KG1 (cell line): ENCODE measurements around the gene LRRD1.
"Not testable (repeated sequence)": the region's sequence is repeated elsewhere in the genome, so short reads cannot be mapped to it uniquely, and the experiment has no call there.

ENCODE experiments used
- DNase-seq: peaks from one replicate; lab custom pipeline; 2025; lab: John Stamatoyannopoulos, UW

The LRRD1 gene

GRCh38 chr7:92178928-92179924 is at the start of gene LRRD1:
Gene LRRD1 (minus strand): TSS chr7:92179142. CDS start chr7:92165202, 13,940 bp downstream.
- peak; percentile 20 for DNase-seq

GRCh38 chr7:92228742-92229141 is 49.8 kb upstream of the LRRD1 start:
- no peak for DNase-seq

DNA sequence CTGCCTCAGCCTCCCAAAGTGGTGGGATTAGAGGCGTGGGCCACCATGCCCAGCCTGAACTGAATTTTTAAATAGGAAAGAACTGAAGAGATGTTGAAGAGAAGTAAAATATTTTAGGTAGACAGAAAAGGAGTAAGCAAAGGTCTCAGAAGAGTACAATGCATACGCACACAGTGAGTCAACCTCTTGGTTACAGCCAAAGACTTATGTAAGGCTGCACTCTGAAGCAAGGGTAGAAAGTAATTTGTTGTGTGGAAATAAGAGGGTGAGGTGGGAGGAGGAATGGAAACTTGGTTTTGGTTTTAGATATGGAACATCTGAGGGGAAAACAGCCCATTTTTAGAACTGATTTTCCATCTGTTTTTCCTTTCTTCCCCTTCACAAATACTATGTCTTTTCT is 49.2 kb upstream of the LRRD1 start:
- no peak for DNase-seq

DNA sequence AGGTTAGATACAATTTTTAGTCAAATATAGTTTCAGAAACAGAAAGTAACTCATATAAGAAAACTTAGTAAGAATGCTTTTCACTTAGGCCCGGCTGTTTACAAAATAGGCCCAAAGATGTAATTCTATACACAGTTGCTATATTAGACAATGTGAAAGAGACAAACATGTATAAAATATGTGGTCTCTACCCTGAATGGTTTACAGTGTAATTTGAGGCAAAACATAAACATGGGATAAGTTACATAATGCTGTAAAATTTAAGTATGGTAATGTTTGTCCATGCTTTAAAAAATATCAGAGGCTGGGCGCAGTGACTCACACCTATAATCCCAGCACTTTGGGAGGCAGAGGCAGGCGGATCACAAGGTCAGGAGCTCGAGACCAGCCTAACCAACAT is 48.0 kb upstream of the LRRD1 start:
- DNase-seq: no peak

DNA sequence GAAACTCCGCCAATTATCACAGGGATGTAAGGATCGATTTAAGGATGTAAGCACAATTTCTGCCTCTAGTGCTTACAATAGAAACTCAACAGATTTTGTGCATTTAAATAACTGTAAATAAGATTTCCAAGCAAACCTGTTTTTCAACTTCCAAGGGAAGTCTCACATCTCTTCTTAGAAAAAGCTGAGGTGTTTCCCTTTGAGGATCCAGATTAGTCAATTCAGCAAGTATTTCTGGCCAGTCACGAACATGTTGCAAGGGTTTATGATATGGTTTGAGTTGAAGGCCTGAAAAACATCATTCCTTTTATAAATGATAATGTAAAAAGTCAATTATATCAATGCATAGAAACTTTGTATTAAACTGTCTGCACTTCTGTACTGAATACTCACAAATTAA is 42.8 kb upstream of the LRRD1 start:
- DNase-seq: no peak

DNA sequence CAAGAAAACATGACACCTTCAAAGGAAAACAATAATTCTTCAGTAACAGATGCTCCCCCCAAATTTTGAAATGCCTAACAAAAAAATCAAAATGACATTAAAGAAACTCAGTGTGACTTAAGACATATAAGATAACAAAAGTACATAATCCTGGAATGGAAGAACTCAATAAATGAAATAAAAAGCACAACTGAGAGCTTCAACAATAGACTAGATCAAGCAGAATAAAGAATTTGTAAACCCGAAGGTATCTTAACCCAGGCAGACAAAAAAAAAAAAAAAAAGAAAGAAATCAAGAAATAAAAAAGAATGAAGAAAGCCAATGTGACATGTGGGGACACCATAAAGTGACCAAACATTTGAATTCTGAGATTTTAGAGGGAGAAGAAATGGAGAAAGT is 27.7 kb upstream of the LRRD1 start:
- DNase-seq: no peak

- DNase-seq: no peak
Observed at GRCh38 chr7:92205987-92206386, 27.0 kb upstream of the LRRD1 start.

DNA sequence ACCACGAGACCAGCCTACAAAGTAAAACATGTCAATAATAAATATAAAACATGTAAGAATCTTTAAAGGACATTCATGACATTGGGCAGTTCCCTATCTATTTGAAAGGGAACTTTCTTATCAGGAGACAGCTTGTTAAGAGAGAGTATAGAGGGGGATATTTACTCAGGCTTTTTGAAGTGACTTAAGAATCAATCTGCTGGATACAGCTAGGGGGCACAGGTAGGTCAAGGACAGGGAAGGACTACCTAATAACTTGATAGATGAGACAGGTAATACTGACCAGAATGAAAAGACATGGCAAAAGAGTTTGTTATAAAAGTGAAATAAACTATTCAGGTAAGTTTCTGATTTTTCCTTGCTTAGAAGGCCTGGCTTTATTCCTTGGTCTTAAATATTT is 21.8 kb upstream of the LRRD1 start:
- no peak for DNase-seq

GRCh38 chr7:92192326-92192725 is 13.4 kb upstream of the LRRD1 start:
- DNase-seq: no peak

DNA sequence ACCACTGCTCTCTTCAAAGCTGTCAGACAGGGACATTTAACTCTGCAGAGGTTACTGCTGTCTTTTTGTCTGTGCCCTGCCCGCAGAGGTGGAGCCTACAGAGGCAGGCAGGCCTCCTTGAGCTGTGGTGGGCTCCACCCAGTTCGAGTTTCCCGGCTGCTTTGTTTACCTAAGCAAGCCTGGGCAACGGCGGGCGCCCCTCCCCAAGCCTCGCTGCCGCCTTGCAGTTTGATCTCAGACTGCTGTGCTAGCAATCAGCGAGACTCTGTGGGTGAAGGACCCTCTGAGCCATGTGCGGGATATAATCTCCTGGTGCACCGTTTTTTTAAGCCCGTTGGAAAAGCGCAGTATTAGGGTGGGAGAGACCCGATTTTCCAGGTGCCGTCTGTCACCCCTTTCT is 10.3 kb upstream of the LRRD1 start:
- not testable (repeated sequence) for DNase-seq

GRCh38 chr7:92184294-92184693 is 5.4 kb upstream of the LRRD1 start:
- not testable (repeated sequence) for DNase-seq

GRCh38 chr7:92177362-92177761 is 1.6 kb downstream of the LRRD1 start:
- DNase-seq: no peak

DNA sequence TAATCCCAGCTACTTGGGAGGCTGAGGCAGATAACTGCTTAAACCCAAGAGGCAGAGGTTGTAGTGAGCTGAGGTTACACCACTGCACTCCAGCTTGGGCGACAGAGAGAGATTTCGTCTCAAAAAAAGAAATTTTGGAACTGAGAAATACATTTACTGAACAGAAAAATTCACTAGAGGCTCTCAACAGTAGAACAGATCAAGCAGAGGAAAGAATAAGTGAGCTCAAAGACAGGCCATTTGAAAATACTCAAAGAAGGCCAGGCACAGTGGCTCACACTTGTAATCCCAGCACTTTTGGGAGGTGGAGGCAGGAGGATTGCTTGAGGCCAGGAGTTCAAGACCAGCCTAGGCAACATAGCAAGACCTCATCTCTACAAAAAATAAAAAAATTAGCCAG is 9.4 kb downstream of the LRRD1 start:
- not testable (repeated sequence) for DNase-seq

DNA sequence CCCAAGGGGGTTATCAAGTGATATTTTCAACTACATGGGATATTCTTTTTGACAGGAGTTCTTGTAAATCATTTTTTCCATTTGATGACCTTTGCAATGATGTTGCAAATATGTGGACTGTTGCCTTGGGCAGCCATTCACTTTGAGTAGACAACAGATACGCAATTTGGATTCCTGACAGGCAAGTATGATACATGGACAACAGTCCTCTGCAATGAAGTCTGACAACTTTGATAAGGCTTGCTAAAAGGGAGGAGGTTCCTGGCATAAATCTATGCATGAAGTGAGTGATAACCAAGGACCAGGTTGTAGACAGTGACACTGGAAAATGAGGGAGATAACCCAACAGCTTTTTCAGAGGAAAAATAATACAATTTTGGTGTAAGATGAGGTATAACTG is 17.7 kb downstream of the LRRD1 start:
- no peak for DNase-seq

DNA sequence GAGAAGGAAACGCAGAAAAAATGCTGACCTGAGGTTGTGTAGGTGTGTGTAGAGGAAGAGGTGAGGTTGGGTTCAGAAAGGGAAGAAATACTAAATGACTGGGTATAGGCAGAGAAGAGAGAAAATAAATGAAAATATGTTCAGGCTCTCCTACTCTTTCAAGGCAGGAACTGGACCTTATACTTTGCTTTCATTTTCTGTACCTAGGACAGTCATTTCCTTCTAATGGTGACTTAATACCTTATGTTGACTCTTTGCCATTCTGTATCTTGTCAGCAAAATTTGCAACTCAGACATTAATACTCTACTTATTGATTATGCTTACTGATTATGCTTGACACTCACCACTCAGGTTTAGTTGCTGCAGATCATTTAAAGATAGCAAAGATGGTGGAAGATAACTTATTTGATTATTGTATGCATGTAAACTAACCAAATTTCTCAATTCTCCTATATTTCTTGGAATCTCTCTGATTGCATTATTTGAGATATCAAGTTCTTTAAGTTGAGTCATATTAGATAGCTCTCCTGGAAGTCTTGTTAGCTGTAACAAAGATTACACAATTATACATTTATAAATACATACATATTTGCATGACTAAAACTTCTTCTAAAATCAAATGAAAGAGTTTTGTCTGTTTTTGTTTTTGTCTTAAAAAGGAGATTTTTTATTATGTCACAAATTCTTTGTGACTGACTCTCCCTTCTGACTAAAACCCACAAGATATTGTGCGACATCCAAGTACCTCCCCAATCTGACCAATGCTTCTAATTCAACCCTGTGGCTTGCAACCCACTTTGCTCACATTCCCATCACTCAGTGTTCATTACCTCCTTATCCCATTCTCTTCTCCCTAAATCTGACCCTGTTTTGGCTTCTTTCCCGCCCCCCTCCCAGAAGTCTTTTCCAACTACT is 20.0 kb downstream of the LRRD1 start:
- no peak for DNase-seq

DNA sequence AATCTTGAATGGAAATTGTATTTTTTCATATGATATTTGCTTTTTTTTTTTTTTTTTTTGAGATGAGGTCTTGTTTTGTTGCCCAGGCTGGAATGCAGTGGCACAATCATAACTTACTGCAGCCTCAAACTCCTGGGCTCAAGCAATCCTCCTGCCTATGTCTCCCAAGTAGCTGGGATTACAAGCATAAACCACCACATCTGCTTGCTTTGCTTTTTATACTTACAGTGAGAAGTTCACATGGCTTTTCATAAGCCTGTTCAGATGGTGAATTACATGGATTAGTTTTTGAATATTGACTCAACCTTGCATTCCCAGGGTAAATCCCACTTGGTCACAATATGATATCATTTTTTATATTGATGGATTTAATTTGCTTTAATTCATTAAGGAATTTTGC is 22.0 kb downstream of the LRRD1 start:
- no peak for DNase-seq

DNA sequence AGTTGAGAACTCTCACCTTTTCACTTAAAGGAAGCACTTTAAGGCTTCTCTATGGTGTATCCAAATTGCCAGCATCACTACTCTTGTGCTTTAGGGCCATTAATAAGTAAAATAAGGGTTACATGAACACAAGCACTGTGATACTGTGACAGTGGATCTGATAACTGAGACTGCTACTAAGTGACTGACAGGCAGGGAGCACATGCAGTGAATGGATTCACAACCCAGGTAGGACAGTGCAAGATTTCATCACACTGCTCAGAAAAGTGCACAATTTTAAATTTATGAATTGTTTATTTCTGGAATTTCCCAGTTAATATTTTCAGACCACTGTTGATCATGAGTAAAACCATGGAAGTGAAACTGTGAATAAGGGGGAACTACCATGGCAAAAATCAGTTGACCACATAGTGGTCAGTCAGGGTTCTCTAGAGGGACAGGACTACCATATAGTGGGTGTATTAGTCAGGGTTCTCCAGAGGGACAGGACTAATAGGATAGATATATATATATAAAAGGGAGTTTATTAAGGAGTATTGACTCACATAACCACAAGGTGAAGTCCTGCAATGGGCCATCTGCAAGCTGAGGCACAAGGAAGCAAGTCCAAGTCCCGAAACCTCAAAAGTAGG is 23.7 kb downstream of the LRRD1 start:
- no peak for DNase-seq

GRCh38 chr7:92150450-92151017 is 28.4 kb downstream of the LRRD1 start:
- DNase-seq: no peak

DNA sequence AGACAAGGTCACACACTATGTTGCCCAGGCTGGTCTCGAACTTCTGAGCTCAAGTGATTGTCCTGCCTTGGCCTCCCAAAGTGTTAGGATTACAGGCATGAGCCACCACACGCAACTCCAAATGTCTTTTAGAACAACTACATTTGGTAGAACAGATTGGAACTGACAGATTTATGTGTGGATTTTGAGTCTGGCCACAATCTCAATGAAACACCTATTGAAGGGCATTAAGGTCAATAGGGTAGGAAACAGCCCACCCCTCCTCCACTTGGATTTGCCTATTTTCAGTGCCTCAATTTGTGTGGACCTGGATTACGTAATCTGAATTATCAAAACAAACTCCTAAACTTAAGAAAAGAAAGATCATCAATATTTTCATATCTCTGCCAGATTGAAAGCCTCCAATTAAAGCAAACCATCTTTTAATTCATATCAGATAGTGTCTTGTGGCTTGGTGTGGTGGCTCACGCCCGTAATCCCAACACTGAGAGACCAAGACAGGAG is 29.2 kb downstream of the LRRD1 start:
- DNase-seq: no peak

DNA sequence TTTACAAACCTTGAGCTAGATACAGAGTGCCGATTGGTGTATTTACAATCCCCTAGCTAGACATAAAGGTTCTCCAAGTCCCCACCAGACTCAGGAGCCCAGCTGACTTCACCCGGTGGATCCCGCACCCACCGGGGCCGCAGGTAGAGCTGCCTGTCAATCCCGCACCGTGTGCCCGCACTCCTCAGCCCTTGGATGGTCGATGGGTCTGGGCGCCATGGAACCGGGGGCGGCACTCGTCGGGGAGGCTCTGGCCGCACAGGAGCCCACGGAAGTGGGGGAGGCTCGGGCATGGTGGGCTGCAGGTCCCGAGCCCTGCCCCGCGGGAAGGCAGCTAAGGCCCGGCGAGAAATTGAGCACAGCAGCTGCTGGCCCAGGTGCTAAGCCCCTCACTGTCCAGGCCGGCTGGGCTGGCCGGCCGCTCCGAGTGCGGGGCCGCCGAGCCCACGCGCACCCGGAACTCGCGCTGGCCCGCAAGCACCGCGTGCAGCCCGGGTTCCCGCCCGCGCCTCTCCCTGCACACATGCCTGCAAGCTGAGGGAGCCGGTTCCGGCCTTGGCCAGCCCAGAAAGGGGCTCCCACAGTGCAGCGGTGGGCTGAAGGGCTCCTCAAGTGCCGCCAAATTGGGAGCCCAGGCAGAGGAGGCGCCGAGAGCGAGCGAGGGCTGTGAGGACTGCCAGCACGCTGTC is 35.6 kb downstream of the LRRD1 start:
- not testable (repeated sequence) for DNase-seq

GRCh38 chr7:92142791-92143190 is 36.2 kb downstream of the LRRD1 start:
- not testable (repeated sequence) for DNase-seq
